Glomerular visceral epithelial cell (primary cell): ENCODE data around the gene PLP1.
"Not testable (repeated sequence)": the region's sequence is repeated elsewhere in the genome, so short reads cannot be mapped to it uniquely, and the experiment has no call there.

Experiments used
- DNase-seq: peaks from one replicate; pipeline ENCODE4 v3.0.0-alpha.2; 2016; ENCODE audit errors: extremely low spot score

Gene PLP1

DNA sequence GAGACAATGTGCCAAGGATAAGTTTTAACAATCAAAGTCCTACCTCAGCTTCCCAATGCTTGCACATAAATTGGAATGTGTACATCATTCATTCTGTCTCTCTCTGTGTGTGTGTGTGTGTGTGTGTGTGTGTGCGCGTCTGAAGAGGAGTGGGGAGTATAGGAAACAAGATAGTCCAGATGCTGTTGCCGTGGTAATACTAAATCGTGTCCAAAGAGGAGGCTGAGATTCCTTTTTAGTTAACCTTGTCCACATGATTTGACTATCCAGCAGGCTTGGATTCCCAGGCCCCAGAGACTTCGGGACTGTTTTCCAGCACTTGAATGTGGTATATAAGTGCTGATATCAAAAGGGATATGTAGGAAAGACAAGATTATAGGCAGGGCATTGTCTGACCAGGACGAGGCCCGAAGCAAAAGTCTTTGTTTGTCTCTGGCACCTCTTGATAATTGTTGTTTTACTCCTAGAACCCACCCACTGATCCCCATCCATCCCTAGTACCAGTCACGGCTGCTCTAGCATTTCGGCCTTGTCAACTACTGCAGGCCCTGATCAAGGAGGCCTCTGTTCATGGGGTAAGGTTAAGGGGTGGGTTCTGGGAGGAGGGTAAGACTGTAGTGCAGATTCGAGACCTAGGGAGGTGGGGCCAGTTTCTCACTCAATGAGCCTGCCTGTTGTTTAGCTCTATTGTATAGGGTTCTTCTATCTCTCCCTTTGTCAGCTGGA is 3.9 kb downstream of the PLP1 start:
- no peak for DNase-seq

- DNase-seq: no peak
Measured at GRCh38 chrX:103781062-103781402, 4.4 kb downstream of the PLP1 start.

DNA sequence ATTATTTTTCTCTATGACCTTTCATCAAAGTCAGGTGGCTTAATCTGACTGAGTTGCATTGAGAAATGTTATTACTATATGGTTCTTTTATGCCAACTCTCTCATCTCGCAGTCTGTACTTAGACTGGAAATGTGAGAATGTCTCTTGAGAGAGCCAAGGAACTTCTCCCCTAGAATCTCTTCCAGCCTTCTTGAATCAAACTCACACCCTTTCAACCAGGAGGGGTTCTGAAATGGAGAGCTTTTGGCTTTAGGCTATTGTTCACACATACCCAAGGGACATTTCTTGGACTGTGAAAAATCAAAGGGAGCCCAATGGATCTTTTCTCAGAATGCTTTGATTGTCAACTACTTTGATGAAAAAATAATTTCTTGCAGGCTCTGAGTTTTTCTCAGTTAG is 5.1 kb downstream of the PLP1 start:
- no peak for DNase-seq

- no peak for DNase-seq
Measured at GRCh38 chrX:103782640-103783039, 6.0 kb downstream of the PLP1 start.

DNA sequence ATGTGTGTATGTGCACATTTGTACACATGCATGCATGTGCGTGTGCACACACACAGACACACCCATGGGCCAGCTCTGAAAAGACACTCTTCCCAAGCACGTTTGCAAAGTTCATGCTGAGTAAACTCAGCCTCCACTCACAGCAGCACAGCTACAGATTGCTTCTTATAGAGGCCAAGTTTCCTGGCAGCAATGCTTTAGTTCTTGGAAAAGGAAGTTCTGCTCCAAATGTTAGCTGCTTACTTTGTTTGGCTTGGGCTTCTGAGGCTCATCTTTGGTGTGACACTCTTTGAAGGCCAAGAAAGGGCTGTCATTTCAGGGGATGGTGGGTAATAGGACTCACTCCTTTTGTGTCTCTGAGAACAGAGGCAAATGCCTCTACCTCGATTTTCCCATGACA is 6.6 kb downstream of the PLP1 start:
- no peak for DNase-seq

GRCh38 chrX:103783971-103784370 is 7.3 kb downstream of the PLP1 start:
- no peak for DNase-seq

GRCh38 chrX:103789004-103789403 is 12.4 kb downstream of the PLP1 start:
- no peak for DNase-seq

DNA sequence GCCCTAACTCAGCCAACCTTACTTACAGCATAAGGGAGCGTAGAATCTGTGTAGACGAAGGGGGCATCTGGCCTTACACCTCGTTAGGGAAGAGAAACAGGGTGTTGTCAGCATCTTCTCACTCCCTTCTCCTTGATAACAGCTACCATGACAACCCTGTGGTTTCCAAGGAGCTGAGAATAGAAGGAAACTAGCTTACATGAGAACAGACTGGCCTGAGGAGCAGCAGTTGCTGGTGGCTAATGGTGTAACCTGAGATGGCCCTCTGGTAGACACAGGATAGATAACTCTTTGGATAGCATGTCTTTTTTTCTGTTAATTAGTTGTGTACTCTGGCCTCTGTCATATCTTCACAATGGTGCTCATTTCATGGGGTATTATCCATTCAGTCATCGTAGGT is 14.6 kb downstream of the PLP1 start:
- DNase-seq: no peak

DNA sequence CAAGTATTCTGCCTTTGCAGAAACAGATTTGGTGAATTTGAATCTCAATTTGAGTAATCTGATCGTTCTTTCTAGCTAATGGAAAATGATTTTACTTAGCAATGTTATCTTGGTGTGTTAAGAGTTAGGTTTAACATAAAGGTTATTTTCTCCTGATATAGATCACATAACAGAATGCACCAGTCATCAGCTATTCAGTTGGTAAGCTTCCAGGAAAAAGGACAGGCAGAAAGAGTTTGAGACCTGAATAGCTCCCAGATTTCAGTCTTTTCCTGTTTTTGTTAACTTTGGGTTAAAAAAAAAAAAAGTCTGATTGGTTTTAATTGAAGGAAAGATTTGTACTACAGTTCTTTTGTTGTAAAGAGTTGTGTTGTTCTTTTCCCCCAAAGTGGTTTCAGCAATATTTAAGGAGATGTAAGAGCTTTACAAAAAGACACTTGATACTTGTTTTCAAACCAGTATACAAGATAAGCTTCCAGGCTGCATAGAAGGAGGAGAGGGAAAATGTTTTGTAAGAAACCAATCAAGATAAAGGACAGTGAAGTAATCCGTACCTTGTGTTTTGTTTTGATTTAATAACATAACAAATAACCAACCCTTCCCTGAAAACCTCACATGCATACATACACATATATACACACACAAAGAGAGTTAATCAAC is 15.3 kb downstream of the PLP1 start:
- DNase-seq: no peak

DNA sequence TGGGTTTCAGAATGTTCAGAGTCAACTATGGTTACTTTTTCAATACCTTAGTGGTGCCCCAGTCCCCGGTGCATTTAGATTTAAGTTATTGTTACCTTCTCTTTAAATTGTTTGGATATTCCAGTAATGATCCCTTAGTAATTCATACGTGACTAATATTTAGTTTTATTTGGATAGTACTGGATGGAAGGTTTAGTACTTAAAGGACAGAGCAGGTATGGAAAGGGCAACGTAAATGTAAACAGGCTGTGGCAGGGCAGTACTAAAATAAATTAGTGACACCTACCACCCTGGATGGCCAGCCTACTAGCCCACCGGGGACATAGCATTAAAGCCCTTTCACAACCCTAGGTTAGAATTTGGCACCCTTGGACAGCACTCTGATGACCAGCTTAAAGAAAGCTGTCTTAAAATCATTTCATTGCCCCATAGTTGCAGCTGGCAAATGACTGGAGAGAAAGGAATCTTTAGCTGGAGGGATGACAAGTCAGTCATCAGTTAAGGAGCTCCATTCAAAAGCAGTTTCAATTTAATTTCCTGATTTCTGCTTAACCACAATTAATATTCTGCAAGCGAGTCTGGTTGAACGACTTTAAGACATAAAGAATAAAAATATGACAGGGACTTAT is 16.4 kb downstream of the PLP1 start:
- DNase-seq: no peak

DNA sequence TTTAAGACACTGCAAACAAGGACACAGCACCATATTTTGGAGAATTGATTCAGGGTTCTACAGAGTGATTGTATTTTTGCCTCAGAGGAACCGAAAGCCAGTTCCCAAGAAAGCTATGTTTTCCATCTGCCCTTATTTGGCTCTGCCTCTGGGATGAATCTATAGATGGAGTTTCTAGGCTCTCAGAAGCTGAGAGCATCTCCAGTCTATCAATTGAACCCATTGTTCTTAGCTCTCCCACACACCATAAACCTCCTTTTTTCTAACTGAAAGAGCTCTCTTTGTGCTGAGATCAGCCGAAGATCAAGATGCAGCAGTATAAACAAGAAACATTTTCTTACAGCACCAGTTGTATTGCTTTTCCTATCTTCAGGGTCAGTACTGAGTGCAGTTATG is 16.9 kb downstream of the PLP1 start:
- DNase-seq: no peak

- DNase-seq: no peak
Measured at GRCh38 chrX:103794119-103794518, 17.5 kb downstream of the PLP1 start.

- no peak for DNase-seq
Measured at GRCh38 chrX:103797691-103798090, 21.1 kb downstream of the PLP1 start.

DNA sequence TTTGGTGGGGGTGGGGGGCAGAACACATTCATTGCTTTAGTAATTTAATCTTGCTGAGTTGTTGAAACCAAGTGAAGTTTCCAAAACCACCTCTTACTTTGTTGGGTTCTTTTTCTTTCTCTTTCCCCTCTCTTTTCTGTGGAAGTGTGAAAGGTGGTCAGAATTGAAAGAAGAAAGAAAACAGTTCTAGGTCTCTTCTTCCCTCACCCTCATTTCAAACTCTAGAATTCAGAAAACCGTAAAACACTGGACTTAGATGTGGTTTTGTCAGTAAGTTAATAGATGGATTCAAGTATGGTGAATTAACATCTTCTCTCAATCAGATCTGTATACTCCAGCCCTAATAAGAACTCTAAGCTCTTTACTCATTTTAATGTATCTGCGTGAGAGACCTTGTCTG is 23.7 kb downstream of the PLP1 start:
- DNase-seq: no peak

DNA sequence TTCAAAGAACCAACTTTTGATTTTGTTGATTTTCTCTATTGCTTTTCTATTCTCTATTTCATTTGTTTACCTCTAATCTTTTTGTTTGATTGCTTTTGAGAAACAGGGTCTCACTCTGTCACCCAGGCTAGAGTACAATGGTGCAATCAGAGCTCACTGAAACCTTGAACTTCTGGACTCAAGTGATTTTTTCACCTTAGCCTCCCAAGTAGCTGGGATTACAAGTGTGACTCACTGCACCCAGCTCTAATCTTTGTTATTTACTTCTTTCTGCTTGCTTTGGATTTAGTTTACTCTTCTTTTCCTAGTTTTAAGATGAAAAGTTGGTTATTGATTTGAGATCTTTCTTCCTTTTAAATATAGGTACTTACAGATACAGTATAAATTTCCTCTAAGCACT is 29.2 kb downstream of the PLP1 start:
- DNase-seq: no peak

- DNase-seq: no peak
Measured at GRCh38 chrX:103806862-103807474, 30.3 kb downstream of the PLP1 start.

DNA sequence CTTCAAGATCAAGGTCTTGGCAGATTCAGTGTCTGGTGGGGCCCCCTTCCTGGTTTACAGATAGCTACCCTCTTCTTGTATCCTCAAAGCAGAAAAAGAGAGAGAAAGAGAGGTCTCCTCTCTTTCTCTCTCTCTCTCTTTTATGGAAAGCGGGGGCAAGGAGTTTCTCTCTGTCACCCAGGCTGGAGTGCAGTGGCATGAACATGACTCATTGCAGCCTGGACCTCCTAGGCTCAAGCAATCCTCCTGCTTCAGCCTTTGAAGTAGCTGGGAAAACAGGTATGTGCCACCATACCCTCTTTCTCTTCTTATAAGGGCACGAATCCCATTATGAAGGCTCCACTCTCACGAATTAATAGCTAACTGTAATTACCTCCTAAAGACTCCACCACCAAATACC is 35.2 kb downstream of the PLP1 start:
- DNase-seq: no peak

DNA sequence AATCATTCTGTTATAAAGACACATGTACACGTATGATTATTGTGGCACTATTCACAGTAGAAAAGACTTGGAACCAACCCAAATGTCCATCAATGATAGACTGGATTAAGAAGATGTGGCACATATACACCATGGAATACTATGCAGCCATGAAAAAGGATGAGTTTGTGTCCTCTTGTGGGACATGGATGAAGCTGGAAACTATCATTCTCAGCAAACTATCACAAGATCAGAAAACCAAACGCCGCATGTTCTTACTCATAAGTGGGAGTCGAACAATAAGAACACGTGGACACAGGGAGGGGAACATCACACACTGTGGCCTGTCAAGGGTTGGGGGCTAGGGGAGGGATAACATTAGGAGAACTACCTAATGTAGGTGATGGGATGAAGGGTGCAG is 40.5 kb downstream of the PLP1 start:
- not testable (repeated sequence) for DNase-seq

- peak; percentile 48 for DNase-seq
Measured at GRCh38 chrX:103817502-103817901, 40.9 kb downstream of the PLP1 start.

- no peak for DNase-seq
Measured at GRCh38 chrX:103818842-103819619, 42.4 kb downstream of the PLP1 start.

GRCh38 chrX:103820802-103821201 is 44.2 kb downstream of the PLP1 start:
- DNase-seq: not testable (repeated sequence)

- peak; percentile 3 for DNase-seq
Measured at GRCh38 chrX:103823591-103823990, 47.0 kb downstream of the PLP1 start.
